Left hindlimb (tissue), 1 donor: Measurements from ENCODE around the gene FLAD1.
A peak's percentile ranks its signal among the peaks of the same experiment; 100 is the strongest.

Experiments used
- DNase-seq: peaks from one replicate; pipeline ENCODE4 v3.0.0-alpha.2; 2018

The FLAD1 gene

DNA sequence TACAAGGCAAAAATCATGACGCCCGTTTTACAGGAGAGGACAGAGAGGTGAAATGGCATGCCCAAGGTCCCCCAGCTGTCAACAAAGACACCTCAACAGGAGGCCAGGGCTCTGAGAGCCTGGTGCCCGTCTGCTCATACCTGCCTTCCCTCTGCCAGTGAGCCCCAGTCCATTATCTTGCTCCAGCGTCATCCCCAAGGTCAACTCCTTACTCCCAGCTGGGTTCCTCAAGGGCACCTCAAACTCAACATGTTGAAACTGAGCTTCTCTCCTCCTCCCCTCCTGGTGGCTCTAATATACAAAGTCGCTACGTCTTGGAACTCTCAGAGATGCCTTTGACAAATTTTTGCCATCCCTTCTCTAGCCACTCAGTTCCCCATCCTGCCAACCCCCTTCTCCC is 30.5 kb upstream of the FLAD1 start:
- no peak for DNase-seq

DNA sequence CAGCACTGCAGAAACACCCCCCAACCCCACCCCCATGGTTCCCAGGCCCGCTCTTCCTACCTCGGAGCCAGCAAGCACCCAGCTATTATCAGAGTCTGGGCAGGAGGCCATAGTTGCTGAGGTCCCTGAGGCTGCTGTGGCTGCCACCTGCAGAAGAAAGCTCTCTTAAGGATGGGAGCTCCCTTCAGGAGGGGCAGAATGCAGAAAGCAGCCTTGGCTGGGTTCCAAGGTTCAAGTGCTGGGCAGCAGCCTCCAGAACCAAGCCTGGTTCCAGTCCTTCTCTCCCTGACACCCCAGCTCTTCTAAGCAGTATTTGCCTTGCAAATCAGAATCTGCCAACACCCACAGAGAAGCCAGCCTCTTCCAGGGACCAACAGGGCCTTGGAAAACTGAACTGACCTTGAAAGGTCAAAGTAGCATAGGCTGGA is 29.5 kb upstream of the FLAD1 start:
- DNase-seq, result no peak

DNA sequence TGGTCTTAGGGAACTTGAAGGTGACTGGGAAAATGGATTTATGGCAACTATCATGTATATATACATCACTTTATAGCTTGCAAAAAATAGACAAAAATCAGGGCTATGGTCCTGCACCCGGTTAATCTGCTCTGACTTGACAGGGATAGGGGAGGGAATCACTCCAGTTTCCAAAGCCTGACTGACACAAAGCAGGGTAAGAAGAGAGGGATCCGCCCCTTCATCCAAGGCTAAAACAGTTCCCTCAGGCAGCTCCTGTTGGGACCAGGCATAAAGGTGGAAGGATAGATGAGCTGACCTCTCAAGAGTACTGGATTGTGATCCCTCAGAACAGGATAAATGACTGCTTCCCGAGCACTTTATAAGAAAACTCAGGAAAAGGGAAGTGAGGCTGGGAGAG is 28.6 kb upstream of the FLAD1 start:
- DNase-seq, result peak; percentile 11

DNA sequence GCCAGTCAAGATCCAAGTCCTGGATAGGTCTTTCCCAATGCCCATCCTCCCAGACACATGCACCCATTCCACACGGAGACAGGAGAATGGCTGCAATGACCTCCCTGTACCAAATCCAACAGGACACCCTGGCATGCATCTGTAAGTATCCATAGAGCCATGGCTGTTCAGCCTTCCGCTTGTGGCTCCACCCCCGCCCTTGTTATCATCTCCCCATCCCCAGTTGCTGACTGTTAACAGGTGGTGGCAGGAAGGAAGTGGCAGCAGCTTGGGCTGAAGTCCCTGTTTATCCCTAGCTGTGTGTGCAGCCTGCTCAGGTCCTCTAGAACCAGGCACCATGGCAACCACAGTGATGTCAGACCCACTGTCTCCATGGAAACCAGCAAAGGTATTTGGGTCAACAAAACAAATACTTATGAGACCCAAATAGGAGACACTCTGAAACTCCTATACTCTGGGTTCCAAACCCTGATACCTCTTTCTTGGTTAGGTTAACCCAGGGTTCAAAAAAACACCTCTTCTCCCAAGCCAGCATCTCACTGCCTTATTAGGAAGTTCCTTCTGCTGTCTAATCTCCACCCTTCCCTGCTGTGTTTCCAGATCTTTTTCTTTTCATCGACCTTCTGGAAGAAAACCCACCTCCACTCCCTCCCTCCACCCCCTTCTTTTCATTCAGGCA is 28.0 kb upstream of the FLAD1 start:
- peak; percentile 64 for DNase-seq

DNA sequence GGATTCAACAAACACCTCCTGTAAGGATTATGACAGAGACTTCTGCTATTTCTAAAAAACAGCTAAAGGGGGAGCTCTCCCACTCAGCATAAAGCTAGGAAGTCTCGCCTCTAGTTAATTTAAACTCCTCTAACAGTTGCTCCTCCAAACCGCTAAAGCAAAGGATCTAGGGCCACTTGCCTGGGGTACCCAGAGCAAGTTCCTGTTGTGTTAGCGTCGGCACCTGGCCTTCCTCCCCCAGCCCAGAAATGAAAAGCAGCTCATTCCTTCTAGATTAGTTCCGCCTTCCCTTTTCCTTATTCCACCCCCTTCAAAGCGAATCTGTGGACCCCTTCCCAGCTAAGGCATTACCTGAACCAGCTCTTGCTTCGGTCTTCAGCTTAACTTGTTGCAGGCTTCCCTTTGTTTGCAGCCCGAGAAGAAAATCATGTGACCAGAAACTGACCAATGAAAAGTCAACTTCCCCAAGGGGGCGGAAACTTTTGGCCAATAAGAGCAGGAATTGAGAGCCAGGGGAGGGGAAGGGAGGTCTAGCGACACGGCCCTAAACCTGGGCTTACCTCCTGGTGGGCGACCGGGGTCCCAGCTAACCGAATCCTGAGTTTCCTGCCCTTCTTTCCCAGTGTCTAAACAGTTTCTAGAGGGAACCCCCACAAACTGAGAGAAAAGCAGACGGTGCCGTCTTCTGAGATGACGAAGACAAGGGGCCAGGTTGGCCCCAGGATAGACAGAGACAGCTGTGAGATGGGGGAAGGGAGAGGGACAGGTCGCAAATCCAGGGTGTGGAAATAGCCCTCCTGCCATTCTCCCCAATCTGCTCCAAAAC is 27.2 kb upstream of the FLAD1 start, which contains the start of gene PBXIP1:
Gene PBXIP1 (minus strand): TSS at position 382 of the 826 bp plus-strand sequence. CDS start 2,378 bp downstream, outside the sequence.
- peak; percentile 90 for DNase-seq

DNA sequence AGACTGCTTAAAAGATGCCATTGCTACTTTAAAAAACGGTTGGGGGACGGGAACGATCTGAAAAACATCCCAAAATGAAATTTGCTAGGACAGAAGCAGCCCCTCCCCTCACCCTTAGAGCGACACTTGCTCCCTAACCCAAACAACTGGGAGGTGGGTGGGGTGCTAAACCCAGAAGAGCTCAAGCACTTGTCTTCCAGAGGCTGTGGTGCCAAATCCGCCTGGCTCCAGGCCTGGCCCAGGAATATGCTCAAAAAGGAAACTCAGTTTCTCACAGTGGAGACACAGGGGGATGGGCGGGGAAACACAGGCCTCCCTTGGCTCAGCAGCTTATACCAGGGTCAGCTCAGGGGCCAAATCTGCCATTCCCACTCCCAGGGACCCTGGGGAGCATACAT is 26.6 kb upstream of the FLAD1 start:
- DNase-seq, result peak; percentile 58

DNA sequence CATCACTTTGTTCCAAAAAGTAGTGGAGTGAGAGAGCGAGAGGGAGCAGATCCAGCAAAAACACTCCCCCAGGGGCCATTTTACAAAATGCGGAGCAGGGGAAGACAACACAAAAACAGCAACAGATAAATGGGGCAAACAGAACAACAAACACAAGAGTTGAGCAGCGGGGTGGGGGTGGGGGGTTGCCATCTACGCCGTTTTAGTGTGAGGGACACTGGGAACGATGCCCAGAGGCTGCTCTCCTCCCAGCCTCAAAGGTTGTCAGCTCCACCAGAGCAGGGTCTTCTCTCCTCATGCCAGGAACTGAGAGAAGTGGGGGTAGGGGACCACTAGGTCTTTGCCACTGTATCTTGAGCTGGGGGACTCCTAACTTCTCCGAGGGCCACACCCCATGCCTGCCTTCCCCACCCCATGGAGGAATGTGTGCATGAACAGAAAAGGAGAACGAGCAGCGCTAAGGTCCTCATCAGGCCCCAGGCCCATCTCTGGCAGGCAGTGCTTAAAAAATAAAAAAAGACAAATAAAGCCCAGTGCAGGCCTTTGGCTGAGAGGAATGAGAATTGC is 26.0 kb upstream of the FLAD1 start:
- DNase-seq, result peak; percentile 25

DNA sequence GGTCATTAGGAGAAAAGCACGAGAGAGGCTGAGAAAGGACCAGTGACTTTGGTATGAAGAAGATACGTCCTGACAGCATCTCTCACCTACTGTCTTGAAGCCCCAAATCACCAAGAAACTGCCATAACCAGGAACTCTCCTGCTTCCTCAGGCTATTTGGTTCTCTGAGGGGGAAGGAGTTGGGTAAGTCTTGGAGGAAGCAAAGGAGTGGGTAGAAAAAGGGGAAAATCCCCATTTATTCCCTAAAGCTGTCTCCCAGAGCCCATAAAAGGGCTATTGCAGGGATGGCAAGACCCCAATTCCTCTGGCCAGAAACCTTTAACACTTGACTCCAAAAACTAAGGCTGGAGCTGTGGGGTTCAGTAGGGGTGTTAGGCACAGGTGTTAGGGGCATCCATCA is 25.1 kb upstream of the FLAD1 start:
- DNase-seq, result no peak

DNA sequence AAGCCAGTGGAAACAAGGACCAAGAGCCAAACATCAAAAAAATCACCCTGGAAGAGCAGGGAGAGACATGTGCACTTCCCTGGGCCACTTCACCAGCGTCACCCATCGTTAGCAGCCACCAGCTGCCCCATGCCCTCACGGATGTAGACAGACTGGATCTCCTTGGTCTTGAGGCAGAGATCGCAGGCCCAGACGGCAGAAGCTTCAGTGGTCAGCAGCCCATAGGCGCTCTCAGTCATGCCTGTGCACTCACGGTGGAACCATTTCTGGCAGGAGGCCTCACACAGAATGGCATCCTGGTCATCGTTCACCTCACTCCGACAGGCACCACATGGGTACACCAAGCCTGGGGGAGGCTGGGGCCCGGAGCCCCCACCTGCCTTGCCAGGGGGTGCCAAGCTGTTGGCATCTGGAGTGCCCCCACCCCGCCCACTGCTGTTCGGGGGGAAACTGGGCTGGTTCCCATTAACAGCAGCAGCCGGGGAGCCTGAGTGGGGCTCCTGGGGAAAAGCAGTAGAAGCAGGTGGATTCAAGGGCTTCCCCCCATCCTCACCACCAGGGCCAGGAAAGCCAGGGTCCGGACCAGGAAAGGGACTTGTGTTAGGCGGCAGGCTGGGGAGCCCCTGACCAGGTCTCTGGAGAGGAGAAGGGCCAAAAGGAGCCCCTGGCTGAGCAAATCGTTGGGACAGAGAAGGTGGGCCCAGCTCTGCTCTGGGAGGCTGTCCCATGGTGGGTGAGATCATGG is 24.3 kb upstream of the FLAD1 start:
- DNase-seq, result no peak

DNA sequence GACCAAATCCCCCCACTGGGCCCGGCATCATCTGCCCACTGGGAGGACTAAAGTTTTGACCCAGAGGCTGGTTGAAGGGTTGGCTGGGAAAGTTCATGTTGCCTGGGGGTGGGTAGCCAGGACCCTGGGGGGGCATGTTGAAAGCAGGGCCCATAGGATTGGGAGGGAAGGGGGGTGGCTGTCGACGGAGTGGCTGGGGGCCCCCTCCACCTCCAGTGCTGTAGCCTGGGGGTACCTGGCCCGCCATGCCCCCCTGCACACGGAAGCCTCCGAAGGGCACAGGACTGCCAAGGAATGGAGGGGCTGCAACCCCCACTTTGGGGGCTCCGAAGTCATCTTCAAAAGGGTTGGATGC is 23.7 kb upstream of the FLAD1 start:
- DNase-seq, result no peak

DNA sequence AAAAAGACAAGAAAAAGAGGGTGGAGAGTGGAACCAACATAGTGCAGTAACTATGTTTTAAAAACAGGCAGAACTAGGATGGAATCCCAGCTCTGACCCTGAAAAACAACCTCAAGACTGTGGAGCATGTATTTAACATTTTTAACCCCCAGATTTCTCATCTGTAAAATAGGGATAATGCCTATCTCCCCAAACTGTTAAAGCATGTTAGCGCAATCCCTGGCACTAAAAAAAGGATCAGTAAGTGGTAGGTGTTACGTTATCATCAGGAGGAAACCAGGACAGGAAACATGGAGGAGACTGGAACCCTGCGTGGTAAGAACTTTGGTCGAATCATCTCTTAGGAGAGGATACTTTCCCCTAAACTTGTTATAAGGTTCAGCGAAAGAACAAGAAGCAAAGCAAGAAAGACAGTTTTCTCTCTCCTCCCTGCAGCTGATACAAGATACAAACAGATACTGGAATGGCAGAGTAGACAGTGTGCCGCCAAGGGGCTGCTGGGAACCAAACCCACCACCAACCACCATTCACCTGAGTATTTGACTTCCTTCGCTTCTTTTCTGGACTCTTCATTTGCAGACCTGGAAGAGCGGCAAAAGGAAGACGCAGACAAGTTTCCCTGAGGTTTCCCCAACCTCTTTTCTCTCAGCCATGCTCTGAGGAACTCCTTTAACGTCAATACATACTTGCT is 22.6 kb upstream of the FLAD1 start:
- DNase-seq, result no peak

DNA sequence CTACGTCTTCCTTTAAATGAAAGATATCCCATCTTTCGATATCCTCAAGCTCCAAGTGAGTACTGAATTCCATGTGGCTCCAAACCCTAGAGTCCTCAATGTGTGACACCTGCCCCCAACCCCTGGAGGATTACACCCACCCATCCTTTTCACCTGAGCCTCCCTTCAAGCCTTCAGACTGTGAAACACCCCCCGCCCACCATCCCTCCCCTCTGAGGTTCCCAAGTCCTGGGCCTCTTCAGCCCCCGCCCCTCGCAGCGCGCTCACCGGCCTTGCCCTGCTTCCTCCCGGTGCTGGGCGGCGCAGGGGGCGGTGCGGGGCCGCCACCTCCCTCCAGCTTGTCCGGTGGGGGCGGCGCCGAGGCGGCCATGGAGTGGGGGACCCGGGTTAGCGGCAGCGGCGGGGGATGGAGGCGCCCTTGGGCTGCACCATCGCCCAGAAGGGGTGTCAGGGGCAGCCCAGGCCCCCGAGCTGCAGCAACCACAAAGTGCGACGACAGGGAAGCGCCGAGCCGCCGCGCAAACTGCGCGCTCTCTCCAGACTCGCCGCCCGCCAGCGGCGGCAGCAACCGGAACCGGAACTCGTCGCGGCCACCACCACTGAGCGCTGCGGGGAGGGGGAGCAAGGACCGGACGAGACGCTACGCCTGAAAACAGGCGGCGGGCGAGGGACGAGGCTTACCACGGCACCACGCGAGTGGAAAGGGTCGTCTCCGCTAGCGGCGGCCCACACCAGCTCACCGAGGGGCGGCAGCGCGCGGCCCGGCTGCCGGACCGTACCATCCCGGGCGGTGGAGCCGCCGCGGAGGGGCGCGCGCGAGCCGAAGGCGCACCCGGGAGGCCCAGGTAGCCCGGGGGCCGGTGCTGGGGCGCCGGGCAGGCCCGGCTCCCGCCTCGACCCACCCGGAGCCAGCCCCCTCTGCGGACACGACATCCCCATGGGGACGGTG is 21.7 kb upstream of the FLAD1 start, which contains the start of gene PYGO2:
Gene PYGO2 (minus strand): TSS at position 576 of the 949 bp plus-strand sequence. CDS start 206 bp downstream, at position 370.
- DNase-seq, result peak; percentile 88

DNA sequence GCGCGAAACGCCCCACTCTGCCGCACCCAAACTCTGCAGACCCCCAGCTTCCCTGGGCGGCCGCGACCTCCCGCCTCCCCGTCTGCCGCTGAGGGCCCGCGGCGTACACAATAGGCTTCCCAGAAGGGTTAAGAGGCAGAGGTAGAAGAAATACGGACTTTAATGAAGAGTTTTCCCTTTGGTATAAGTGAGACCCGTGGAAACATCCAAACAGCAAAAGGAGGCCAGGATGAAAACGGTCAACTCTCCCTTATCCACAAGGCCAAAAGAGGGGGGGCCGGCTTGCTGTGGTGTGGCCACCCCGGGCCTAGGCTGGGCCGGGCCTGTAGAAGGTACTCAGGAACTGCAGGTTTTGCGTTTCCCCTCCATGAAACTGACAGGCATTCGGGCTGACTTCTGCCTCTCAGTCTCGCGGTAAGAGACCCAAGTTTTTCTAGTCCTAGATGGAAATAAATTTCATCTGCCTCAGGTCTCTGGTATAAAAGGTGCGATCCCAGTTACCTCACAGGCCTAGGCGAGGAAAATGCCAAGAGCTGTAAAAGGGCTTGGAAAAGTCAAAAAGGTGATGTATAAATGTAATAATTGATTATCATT is 20.9 kb upstream of the FLAD1 start:
- no peak for DNase-seq

DNA sequence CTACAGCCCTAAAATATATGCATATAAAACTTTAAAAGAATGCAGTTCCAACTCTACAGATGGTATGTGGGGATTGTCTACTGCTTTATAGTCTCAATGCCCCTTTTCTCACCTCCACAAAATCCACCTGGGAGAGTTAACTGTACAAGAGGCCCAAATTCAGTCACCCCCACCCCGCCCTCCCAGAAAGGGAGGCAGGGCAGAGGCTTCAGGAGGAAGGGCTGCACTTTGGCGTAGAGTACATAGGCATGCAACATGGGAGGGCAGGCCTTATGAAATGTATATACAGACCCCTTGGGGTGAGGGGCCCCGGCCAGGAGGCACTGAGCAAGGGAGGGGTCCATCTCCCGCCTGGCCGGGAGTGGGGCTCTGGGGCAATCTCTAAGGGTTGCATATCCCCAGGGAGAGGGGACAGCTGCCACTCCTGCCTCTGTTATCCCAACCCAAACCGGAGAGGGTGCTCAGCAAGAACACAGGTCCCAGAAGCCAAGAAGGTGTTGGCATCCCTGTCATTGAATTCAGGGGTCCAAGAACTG is 20.3 kb upstream of the FLAD1 start:
- no peak for DNase-seq

DNA sequence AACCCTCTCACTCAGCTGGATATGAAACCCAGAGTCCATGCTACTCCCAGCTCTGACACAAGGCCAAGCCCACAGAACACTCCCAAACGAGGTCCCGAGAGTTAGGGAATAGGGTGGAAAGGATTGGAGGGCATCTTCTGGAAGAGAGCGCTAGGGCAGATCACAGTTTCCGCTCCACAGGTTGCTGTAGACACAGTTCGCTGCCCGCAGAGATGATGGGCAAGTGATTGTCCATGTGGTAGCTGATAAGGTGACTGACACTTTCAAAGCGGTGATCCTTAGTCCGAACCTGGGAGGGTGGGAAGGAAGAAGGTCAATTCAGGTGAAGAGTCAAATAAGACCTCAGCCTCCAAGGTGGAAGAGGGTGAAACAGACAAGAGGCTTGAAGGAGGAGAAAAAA is 19.5 kb upstream of the FLAD1 start:
- no peak for DNase-seq

DNA sequence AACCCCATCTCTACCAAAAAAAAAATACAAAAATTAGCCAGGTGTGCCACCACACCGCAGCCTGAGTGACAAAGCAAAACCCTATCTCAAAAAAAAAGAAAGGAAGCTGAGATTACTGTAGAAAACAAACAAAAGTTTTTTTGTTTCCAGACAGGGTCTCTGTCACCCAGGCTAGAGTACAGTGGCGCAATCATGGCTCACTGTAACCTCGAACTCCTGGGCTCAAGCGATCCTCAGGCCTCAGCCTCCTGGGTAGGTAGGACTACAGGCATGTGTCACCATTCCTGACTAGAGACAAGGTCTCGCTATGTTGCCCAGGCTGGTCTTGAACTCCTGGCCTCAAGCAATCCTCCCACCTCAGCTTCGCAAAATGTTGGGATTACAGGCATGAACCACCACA is 18.8 kb upstream of the FLAD1 start:
- peak; percentile 17 for DNase-seq

DNA sequence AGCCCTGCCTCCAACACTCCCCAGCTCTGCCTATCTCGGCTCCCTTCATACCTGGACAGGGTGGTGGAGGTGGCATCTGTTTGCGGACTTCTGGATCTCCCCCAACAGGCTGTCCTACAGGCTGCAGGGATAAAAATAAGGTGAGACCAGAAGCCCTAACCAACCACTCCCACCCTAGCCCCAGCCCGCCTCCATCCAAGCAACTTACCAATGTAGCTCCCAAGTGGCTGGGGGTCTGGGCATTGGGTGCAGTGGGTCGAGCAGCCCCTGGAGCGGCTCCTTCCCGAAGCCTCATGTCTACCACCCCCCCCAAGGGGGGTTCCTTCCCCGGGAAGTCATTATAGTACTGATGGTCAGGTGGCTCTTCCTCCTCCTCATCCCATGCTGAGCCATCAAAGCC is 17.0 kb upstream of the FLAD1 start:
- DNase-seq, result peak; percentile 29

DNA sequence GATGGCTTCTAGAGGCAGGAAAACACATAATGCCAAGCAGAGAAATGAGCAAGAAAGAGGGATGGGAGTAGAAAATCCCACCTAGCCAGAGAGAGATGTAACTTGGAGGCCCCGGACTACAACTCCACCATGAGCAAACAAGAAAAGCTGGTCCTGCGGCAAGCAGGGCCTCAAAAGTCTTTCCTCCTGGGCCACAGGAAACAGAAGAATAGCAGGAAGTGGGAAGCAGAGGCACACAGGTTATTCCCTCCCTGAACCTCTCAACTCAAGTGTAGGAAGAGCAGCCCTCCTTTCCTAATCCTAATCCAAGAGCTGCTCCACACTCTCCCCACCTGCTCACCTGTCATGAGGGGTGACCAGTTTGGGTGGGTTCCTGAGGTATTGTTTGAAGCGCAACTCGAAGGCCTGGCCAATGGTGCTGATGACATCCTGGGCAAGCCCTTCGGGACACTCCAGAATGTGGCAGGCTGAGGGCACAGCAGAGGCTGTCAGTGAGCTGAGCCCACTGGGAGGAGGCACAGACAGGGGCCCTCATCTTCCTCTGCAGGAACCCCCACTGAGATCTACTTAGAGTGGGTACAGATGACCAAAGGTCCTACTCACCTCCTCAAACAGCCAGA is 15.7 kb upstream of the FLAD1 start:
- peak; percentile 12 for DNase-seq

DNA sequence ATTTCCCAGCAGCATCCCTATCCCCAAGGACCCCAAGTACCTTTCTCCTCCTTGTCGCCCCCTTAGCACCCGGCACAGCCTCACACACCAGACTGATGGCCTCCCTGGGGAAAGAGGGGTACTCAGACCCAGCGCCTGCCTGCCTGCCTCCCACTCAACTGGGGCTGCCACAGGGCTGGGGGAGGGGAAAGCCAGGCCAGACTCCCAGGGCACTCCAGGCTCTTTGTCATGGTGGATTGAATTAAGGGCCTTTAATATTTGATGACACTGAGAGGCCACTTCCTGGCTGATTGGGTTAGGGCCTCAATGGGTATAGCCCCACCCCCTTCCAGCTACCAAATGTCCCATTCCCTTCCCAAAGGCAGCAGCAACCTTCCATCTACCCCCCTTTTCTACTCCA is 14.4 kb upstream of the FLAD1 start:
- peak; percentile 28 for DNase-seq

DNA sequence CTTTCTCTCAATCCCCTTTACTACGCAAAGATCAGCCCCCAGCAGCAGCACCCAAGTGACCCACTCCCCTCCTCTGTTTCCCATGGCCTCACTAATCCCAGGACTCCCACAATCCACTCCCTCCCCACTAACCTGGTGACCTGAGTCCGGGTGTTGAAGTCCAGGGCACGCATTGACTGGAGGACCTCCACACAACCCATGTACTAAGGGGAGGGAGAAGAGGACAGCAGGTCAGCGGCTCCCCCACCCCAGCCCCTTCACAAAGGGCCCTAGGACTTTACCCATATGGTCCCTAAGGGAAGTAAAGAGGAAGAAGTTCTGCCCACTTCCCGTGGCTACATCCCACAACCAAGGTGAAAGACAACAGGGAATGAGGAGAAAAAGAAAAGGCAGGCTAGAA is 13.9 kb upstream of the FLAD1 start:
- peak; percentile 17 for DNase-seq
